ENCODE results near the gene AP1M1. TPM values are rescaled to one million over a fixed set of nuclear protein-coding genes. Genes with fewer than 3 reads are reported as not detected.

The AP1M1 gene
- total RNA-seq, 1 experiment from 2014 or later = 88.7 TPM

GRCh38 chr19:16155128-16155527 lies 42.6 kb upstream of the AP1M1 start:
- POLR2A ChIA-PET = interaction anchor here (0.7 kb wide), 1 partner anchor 222 kb away, joined by 3 read pairs; no protein-coding TSS in a partner anchor
- TF ChIP-seq, protein P1, sequence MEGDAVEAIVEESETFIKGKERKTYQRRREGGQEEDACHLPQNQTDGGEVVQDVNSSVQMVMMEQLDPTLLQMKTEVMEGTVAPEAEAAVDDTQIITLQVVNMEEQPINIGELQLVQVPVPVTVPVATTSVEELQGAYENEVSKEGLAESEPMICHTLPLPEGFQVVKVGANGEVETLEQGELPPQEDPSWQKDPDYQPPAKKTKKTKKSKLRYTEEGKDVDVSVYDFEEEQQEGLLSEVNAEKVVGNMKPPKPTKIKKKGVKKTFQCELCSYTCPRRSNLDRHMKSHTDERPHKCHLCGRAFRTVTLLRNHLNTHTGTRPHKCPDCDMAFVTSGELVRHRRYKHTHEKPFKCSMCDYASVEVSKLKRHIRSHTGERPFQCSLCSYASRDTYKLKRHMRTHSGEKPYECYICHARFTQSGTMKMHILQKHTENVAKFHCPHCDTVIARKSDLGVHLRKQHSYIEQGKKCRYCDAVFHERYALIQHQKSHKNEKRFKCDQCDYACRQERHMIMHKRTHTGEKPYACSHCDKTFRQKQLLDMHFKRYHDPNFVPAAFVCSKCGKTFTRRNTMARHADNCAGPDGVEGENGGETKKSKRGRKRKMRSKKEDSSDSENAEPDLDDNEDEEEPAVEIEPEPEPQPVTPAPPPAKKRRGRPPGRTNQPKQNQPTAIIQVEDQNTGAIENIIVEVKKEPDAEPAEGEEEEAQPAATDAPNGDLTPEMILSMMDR (IDR thresholded peaks at IDR 0.05) = no peak
- no peak for TF ChIP-seq SIN3A (IDR thresholded peaks at IDR 0.05; ENCODE audit: borderline replicate concordance, insufficient read depth, low read depth, low read length)
- no peak for TF ChIP-seq REST (IDR thresholded peaks at IDR 0.05; ENCODE audit: insufficient read depth in 1 of 2, low read depth in 2 of 2, low read length in 1 of 2)
- TF ChIP-seq POLR2AphosphoS5 (IDR thresholded peaks at IDR 0.05; ENCODE audit: low read depth, low read length) = no peak
- no peak for TF ChIP-seq TCF7L2 (IDR thresholded peaks at IDR 0.05; ENCODE audit: low read depth, low read length)
- Histone ChIP-seq H3K36me3 (ENCODE audit: control insufficient read depth, insufficient read depth, low read length) (no peaks in the 10 kb centered on the region), H3K9me3 (ENCODE audit: control insufficient read depth, insufficient read depth, low read depth, low read length) (no peaks in the 10 kb centered on the region), H3K4me3 (ENCODE audit: low read depth in 2 of 2, low read length in 2 of 2) (no peak overlapping the region), H3K27ac (ENCODE audit: low read length) (no peak overlapping the region), H3K4me1 (ENCODE audit: control insufficient read depth, insufficient read depth, low read length) (no peaks in the 10 kb centered on the region), H3K27me3 (ENCODE audit: control insufficient read depth, insufficient read depth, low read length) (no peaks in the 10 kb centered on the region)
- ATAC-seq (no peak), DNase-seq (ENCODE audit: low read depth, low spot score) (no peak)
- in situ Hi-C loops (cut with HindIII; ENCODE audit: low pct_unique_long_range_greater_than_20kb, low sequenced_read_pairs) = no loop called here
- intact Hi-C loops (cut with micrococcal nuclease; ENCODE audit: unreplicated experiment) = no loop called here
- CTCF ChIA-PET = no interaction called here
- BruUV-seq (replicated peaks) = no TSS peak

DNA sequence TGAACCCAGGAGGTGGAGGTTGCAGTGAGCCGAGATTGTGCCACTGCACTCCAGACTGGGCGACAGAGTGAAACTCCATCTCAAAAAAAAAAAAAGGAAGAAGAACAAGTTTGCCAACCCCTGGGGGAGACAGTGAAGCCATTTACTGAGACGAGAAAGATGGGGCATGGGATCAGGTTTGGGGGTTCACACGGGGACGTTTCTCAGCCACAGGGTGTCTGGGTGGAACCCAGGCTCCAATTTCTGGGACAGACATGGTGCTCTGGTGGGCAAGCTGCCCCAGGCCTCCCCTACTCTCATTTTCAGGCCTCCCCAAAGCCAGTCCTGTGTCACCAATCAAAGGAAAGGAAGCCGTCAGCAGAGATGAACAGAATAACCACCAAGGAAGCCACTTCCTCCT lies 40.8 kb upstream of the AP1M1 start:
- BruUV-seq (replicated peaks) = no TSS peak
- in situ Hi-C loops (cut with HindIII; ENCODE audit: low pct_unique_long_range_greater_than_20kb, low sequenced_read_pairs) (no loop called here), intact Hi-C loops (cut with micrococcal nuclease; ENCODE audit: unreplicated experiment) (no loop called here)
- H3K36me3 ChIP-seq (ENCODE audit: control insufficient read depth, insufficient read depth, low read length) = no peaks in the 10 kb centered on the region
- ATAC-seq (no peak), DNase-seq (ENCODE audit: low read depth, low spot score) (no peak)
- H3K27me3 ChIP-seq (ENCODE audit: control insufficient read depth, insufficient read depth, low read length) = no peaks in the 10 kb centered on the region
- no peak overlapping the region for H3K4me3 ChIP-seq (ENCODE audit: low read depth in 2 of 2, low read length in 2 of 2)
- TF ChIP-seq, protein P1 (IDR thresholded peaks at IDR 0.05) = no peak
- no peak for TF ChIP-seq SIN3A (IDR thresholded peaks at IDR 0.05; ENCODE audit: borderline replicate concordance, insufficient read depth, low read depth, low read length)
- TF ChIP-seq POLR2AphosphoS5 (IDR thresholded peaks at IDR 0.05; ENCODE audit: low read depth, low read length) = no peak
- no peak for TF ChIP-seq REST (IDR thresholded peaks at IDR 0.05; ENCODE audit: insufficient read depth in 1 of 2, low read depth in 2 of 2, low read length in 1 of 2)
- TF ChIP-seq TCF7L2 (IDR thresholded peaks at IDR 0.05; ENCODE audit: low read depth, low read length) = no peak
- H3K27ac ChIP-seq (ENCODE audit: low read length) = no peak overlapping the region
- POLR2A ChIA-PET = no interaction called here
- CTCF ChIA-PET = no interaction called here
- H3K4me1 ChIP-seq (ENCODE audit: control insufficient read depth, insufficient read depth, low read length) = peaks cover 2% of the 10 kb centered on the region; the same call in 1 of the 2 replicates
- no peaks in the 10 kb centered on the region for H3K9me3 ChIP-seq (ENCODE audit: control insufficient read depth, insufficient read depth, low read depth, low read length)

All from Panc1 (cell line).